Osteocyte (in vitro differentiated cells): Measurements from ENCODE around the gene SERINC3. TPM values are rescaled to one million over a fixed set of nuclear protein-coding genes. Genes with fewer than 3 reads are reported as not detected.
A peak's percentile ranks its signal among the peaks of the same experiment; 100 is the strongest.

Experiments used
- DNase-seq: peaks from one replicate; pipeline ENCODE4 v3.0.0; 2021; ENCODE audit warnings: mixed read lengths; ENCODE audit not compliant: unreplicated experiment; ENCODE audit errors: extremely low spot score
- H3K27ac Mint-ChIP-seq: one replicate; pipeline ENCODE4 v1.8.0; 2021; ENCODE audit warnings: mild to moderate bottlenecking, mixed read lengths; ENCODE audit not compliant: unreplicated experiment
- H3K27me3 Mint-ChIP-seq: one replicate; pipeline ENCODE4 v1.8.0; 2021; ENCODE audit warnings: mixed read lengths; ENCODE audit not compliant: unreplicated experiment
- H3K36me3 Mint-ChIP-seq: one replicate; pipeline ENCODE4 v1.8.0; 2021; ENCODE audit warnings: mixed read lengths; ENCODE audit not compliant: unreplicated experiment
- H3K4me1 Mint-ChIP-seq: one replicate; pipeline ENCODE4 v1.8.0; 2021; ENCODE audit warnings: mixed read lengths; ENCODE audit not compliant: unreplicated experiment
- H3K4me3 Mint-ChIP-seq: one replicate; pipeline ENCODE4 v1.8.0; 2021; ENCODE audit warnings: mild to moderate bottlenecking, moderate library complexity, mixed read lengths; ENCODE audit not compliant: unreplicated experiment
- H3K9me3 Mint-ChIP-seq: one replicate; pipeline ENCODE4 v1.8.0; 2021; ENCODE audit warnings: mixed read lengths; ENCODE audit not compliant: unreplicated experiment
- total RNA-seq: library from RNA; stranded (reverse); gene quantifications from 2 replicates; pipeline ENCODE4 v1.2.1, GENCODE V29; 2021
- TF ChIP-seq, protein P1 (sequence below): fragments of 200-600 bp; sonication (generic); IDR thresholded peaks from 2 replicates; pipeline ENCODE4 v1.5.0; 2021; ENCODE audit warnings: antibody characterized with exemption, mild to moderate bottlenecking, moderate library complexity

The SERINC3 gene
- total RNA-seq, 1 donor from 2014 or later = 121 TPM

DNA sequence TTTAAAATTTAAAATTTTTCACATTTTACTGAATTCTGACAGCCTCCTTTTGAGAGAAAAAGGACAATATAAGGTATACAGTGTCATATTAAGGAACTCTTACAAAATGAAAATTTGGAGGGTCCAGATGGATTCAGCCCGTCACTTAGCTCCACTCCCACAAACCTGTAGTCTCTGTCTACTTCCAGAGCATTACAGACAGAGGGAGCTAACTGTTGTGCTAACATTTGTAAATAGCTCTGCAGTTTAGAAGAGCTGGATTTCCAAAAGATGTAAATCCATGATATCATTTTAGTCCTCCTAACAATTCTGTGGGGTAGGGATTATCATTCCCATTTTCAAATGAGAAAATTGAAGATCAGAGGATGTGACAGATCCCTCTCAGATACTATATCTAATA is 16.1 kb upstream of the SERINC3 start:
- TF ChIP-seq, protein P1, sequence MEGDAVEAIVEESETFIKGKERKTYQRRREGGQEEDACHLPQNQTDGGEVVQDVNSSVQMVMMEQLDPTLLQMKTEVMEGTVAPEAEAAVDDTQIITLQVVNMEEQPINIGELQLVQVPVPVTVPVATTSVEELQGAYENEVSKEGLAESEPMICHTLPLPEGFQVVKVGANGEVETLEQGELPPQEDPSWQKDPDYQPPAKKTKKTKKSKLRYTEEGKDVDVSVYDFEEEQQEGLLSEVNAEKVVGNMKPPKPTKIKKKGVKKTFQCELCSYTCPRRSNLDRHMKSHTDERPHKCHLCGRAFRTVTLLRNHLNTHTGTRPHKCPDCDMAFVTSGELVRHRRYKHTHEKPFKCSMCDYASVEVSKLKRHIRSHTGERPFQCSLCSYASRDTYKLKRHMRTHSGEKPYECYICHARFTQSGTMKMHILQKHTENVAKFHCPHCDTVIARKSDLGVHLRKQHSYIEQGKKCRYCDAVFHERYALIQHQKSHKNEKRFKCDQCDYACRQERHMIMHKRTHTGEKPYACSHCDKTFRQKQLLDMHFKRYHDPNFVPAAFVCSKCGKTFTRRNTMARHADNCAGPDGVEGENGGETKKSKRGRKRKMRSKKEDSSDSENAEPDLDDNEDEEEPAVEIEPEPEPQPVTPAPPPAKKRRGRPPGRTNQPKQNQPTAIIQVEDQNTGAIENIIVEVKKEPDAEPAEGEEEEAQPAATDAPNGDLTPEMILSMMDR = peak; percentile 38
- no peaks in the 10 kb centered on the region for H3K36me3 Mint-ChIP-seq
- DNase-seq = no peak
- no peak overlapping the region for H3K4me3 Mint-ChIP-seq
- no peaks in the 10 kb centered on the region for H3K27me3 Mint-ChIP-seq
- H3K9me3 Mint-ChIP-seq = no peaks in the 10 kb centered on the region
- no peak overlapping the region for H3K27ac Mint-ChIP-seq
- peaks cover 6% of the 10 kb centered on the region for H3K4me1 Mint-ChIP-seq

DNA sequence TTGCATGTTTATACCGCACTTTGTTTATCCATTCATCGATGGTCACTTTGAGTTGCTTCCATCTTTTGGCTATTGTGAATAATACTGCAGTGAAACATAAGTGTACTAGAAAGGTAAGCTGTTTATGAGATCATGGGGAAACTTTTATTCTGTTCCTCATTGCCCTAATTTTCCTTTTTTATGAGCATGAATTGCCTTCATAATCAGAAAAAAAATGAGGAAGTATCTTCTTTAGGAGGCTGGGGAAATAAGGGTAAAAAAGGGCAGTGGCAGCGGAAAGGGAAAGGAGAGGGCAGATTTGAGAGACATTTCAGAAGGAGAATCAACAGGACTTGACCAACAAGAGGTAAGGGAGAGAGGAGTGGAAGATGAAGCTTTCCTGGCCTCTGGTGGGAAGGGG is 14.3 kb upstream of the SERINC3 start:
- TF ChIP-seq, protein P1 = no peak
- Mint-ChIP-seq H3K4me3 (no peak overlapping the region), H3K9me3 (no peaks in the 10 kb centered on the region), H3K27ac (no peak overlapping the region), H3K27me3 (no peaks in the 10 kb centered on the region), H3K4me1 (peaks cover 10% of the 10 kb centered on the region), H3K36me3 (no peaks in the 10 kb centered on the region)
- DNase-seq = no peak

DNA sequence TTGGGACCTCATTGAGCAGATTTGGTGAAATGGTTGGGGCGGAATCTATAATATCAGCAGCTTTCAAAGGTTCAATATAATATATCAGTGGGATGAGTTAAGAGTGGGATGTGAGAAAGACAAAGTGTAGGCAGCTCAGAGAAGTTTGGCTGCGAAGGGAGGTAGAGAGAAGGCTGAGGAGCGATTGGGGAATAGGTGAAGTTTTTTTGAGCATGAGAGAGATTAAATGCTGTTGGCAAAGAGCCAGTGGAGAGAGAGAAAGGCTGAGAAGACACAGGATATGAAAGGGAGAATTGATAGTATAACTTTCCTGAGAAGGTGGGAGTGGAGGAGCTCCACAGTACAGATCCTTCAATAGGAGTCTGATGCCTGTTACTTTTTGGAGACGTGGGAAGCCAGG is 12.1 kb upstream of the SERINC3 start:
- peaks cover 4% of the 10 kb centered on the region for H3K4me1 Mint-ChIP-seq
- no peaks in the 10 kb centered on the region for H3K9me3 Mint-ChIP-seq
- TF ChIP-seq, protein P1 = no peak
- no peak overlapping the region for H3K4me3 Mint-ChIP-seq
- no peaks in the 10 kb centered on the region for H3K27me3 Mint-ChIP-seq
- H3K36me3 Mint-ChIP-seq = no peaks in the 10 kb centered on the region
- DNase-seq = no peak
- no peak overlapping the region for H3K27ac Mint-ChIP-seq

DNA sequence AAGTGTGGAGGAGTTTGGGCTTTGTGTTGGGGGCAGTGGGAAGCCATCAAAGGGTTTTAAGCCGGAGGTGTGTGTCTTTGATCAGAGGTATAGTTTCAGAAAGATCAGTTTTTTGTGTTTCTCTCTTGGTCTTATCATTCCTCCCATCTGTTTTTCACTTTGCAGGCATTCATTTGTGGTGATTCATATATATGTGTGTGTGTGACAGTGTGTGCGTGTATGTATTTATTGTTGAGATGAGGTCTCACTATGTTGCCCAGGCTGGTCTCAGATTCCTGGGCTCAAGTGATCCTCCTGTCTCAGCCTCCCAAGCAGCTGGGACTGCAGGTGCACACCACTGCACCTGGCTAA is 11.1 kb upstream of the SERINC3 start:
- Mint-ChIP-seq H3K27me3 (no peaks in the 10 kb centered on the region), H3K4me3 (no peak overlapping the region), H3K27ac (no peak overlapping the region), H3K36me3 (no peaks in the 10 kb centered on the region), H3K4me1 (peaks cover 4% of the 10 kb centered on the region), H3K9me3 (no peaks in the 10 kb centered on the region)
- no peak for DNase-seq
- TF ChIP-seq, protein P1 = no peak

DNA sequence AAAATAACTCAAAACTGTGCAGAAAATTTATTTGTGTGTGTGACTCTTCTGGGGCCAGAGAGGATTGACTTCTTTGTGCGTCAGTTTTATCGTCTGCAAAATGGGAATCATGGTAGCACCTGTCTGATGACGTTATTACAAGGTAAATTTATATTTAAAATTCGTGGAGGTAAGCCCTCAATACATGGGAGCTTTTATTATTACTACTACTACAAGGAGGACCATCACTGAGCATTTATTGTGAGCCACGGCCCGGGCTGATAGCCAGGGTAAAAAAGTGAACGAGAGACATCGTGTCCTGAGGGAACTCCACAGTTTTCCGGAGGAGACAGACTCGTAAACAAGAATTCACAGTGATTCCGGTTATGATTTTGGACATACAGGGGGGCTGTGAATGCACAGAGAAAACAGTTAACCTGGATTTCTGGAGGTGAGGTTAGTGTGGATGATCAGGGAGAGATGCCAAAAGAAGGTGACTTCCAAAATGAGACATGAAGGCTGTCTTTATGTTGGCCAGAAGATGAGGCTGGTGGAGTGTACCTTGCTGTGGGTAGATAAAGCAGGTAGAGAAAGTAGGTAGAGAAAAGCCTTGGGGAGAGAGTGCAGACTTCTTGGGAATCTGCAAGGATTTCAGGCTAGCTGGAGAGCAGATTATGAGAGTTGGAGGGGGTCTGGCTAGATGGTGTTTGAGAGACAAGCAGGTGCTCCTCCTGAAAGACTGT is 10.6 kb upstream of the SERINC3 start:
- Mint-ChIP-seq H3K27me3 (no peaks in the 10 kb centered on the region), H3K4me1 (peaks cover 4% of the 10 kb centered on the region), H3K9me3 (no peaks in the 10 kb centered on the region), H3K36me3 (no peaks in the 10 kb centered on the region), H3K4me3 (no peak overlapping the region), H3K27ac (no peak overlapping the region)
- TF ChIP-seq, protein P1 = no peak
- DNase-seq = no peak
